ENCODE results near the gene DNAH12. TPM values are rescaled to one million over a fixed set of nuclear protein-coding genes. Genes with fewer than 3 reads are reported as not detected.

Gene DNAH12
- total and polyA plus RNA-seq, 2 experiments from 2014 or later = not detected

DNA sequence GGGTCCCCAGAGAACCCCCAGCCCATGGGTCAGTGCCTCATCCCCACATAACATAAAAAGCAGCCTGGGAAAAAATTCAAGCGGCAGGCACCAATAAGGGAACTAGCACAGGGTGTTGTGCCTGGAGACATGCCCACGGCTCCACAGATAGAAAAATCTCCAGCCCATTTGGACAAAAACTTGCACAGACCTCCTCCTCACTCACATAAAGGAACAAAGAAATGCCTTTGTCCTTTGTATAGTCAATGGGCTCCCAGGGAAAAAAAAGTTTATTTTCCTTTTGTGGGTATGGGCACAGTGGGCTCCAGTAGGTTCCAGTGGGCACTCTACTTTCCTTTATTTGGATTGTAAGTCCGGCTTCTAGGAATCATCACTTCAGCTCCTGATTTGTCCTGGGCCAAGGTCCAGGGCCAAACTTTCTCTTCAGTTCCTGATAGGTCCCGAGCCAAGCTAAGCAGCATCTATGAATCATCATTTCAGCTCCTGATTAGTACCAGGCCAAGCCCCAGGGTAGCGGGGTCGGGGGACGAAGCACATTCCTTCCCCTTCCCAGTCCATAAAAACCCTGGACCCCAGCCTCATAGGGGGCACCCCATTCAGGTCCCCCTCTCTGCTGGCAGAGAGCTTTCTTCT, 1.6 kb upstream of the DNAH12 start (continued):
- TF ChIP-seq, protein P1, sequence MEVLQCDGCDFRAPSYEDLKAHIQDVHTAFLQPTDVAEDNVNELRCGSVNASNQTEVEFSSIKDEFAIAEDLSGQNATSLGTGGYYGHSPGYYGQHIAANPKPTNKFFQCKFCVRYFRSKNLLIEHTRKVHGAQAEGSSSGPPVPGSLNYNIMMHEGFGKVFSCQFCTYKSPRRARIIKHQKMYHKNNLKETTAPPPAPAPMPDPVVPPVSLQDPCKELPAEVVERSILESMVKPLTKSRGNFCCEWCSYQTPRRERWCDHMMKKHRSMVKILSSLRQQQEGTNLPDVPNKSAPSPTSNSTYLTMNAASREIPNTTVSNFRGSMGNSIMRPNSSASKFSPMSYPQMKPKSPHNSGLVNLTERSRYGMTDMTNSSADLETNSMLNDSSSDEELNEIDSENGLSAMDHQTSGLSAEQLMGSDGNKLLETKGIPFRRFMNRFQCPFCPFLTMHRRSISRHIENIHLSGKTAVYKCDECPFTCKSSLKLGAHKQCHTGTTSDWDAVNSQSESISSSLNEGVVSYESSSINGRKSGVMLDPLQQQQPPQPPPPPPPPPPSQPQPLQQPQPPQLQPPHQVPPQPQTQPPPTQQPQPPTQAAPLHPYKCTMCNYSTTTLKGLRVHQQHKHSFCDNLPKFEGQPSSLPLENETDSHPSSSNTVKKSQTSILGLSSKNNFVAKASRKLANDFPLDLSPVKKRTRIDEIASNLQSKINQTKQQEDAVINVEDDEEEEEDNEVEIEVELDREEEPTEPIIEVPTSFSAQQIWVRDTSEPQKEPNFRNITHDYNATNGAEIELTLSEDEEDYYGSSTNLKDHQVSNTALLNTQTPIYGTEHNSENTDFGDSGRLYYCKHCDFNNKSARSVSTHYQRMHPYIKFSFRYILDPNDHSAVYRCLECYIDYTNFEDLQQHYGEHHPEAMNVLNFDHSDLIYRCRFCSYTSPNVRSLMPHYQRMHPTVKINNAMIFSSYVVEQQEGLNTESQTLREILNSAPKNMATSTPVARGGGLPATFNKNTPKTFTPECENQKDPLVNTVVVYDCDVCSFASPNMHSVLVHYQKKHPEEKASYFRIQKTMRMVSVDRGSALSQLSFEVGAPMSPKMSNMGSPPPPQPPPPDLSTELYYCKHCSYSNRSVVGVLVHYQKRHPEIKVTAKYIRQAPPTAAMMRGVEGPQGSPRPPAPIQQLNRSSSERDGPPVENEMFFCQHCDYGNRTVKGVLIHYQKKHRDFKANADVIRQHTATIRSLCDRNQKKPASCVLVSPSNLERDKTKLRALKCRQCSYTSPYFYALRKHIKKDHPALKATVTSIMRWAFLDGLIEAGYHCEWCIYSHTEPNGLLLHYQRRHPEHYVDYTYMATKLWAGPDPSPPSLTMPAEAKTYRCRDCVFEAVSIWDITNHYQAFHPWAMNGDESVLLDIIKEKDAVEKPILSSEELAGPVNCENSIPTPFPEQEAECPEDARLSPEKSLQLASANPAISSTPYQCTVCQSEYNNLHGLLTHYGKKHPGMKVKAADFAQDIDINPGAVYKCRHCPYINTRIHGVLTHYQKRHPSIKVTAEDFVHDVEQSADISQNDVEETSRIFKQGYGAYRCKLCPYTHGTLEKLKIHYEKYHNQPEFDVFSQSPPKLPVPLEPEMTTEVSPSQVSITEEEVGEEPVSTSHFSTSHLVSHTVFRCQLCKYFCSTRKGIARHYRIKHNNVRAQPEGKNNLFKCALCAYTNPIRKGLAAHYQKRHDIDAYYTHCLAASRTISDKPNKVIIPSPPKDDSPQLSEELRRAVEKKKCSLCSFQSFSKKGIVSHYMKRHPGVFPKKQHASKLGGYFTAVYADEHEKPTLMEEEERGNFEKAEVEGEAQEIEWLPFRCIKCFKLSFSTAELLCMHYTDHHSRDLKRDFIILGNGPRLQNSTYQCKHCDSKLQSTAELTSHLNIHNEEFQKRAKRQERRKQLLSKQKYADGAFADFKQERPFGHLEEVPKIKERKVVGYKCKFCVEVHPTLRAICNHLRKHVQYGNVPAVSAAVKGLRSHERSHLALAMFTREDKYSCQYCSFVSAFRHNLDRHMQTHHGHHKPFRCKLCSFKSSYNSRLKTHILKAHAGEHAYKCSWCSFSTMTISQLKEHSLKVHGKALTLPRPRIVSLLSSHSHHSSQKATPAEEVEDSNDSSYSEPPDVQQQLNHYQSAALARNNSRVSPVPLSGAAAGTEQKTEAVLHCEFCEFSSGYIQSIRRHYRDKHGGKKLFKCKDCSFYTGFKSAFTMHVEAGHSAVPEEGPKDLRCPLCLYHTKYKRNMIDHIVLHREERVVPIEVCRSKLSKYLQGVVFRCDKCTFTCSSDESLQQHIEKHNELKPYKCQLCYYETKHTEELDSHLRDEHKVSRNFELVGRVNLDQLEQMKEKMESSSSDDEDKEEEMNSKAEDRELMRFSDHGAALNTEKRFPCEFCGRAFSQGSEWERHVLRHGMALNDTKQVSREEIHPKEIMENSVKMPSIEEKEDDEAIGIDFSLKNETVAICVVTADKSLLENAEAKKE (CRISPR knock-in tag; IDR thresholded peaks at IDR 0.05) = no peak
- no peak for TF ChIP-seq POLR2AphosphoS5 (IDR thresholded peaks at IDR 0.05; ENCODE audit: low read depth)
- TF ChIP-seq, protein P2, sequence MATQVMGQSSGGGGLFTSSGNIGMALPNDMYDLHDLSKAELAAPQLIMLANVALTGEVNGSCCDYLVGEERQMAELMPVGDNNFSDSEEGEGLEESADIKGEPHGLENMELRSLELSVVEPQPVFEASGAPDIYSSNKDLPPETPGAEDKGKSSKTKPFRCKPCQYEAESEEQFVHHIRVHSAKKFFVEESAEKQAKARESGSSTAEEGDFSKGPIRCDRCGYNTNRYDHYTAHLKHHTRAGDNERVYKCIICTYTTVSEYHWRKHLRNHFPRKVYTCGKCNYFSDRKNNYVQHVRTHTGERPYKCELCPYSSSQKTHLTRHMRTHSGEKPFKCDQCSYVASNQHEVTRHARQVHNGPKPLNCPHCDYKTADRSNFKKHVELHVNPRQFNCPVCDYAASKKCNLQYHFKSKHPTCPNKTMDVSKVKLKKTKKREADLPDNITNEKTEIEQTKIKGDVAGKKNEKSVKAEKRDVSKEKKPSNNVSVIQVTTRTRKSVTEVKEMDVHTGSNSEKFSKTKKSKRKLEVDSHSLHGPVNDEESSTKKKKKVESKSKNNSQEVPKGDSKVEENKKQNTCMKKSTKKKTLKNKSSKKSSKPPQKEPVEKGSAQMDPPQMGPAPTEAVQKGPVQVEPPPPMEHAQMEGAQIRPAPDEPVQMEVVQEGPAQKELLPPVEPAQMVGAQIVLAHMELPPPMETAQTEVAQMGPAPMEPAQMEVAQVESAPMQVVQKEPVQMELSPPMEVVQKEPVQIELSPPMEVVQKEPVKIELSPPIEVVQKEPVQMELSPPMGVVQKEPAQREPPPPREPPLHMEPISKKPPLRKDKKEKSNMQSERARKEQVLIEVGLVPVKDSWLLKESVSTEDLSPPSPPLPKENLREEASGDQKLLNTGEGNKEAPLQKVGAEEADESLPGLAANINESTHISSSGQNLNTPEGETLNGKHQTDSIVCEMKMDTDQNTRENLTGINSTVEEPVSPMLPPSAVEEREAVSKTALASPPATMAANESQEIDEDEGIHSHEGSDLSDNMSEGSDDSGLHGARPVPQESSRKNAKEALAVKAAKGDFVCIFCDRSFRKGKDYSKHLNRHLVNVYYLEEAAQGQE (IDR thresholded peaks at IDR 0.05; ENCODE audit: unreplicated experiment) = no peak

DNA sequence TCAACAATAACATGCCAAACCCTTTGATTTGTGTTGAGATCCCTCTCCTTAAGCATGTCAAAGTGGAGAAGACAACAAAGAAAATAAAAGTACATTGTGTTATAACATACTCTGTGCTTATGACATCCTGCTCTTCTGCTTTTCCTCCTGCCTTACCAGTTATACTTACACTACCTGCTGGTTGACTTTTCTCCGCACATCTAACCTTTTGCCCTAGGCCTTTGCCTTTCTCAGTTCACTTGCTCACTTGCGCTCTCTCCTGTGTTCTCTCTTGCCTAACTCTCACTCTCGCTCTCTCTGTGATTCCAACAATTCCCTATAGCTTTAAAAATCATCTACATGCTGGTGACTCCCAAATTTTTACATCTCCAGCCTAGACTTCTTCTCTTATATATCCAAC, 5.7 kb downstream of the DNAH12 start:
- Mint-ChIP-seq H3K27ac (no peak overlapping the region), H3K27me3 (ENCODE audit: insufficient read depth, low read depth, poor library complexity) (no peaks in the 10 kb centered on the region), H3K36me3 (ENCODE audit: low read depth) (no peaks in the 10 kb centered on the region), H3K9me3 (peaks cover 3% of the 10 kb centered on the region; the same call in 1 of the 3 replicates), H3K4me1 (no peaks in the 10 kb centered on the region), H3K4me3 (no peak overlapping the region)
- H3F3A ChIP-seq (replicated peaks; ENCODE audit: low read depth) = no peaks in the 10 kb centered on the region
- no peaks in the 10 kb centered on the region for H4K20me1 ChIP-seq (replicated peaks; ENCODE audit: insufficient read depth)
- no peaks in the 10 kb centered on the region for H3K27me3 ChIP-seq (ENCODE audit: insufficient read depth)
- 0 out of 2 replicates have a peak, but pooled peaks cover under 1% of the 10 kb centered on the region for H3K4me1 ChIP-seq (ENCODE audit: insufficient read depth)
- H3K36me3 ChIP-seq (ENCODE audit: insufficient read depth) = no peaks in the 10 kb centered on the region
- no peak for ATAC-seq
- H3K4me3 ChIP-seq = no peak overlapping the region
- no peaks in the 10 kb centered on the region for H3K9me2 ChIP-seq (ENCODE audit: insufficient read depth)
- no peak overlapping the region for H2AFZ ChIP-seq
- DNase-seq (ENCODE audit: low spot score) = no peak
- H3K4me2 ChIP-seq = no peak overlapping the region
- H3K79me2 ChIP-seq (replicated peaks; ENCODE audit: insufficient read depth) = no peaks in the 10 kb centered on the region
- H3K27ac ChIP-seq (ENCODE audit: low read depth) = no peak overlapping the region
- TF ChIP-seq NANOG (IDR thresholded peaks at IDR 0.05; ENCODE audit: borderline replicate concordance) (no peak), EZH2phosphoT487 (IDR thresholded peaks at IDR 0.05; ENCODE audit: unreplicated experiment) (no peak), POLR2AphosphoS5 (IDR thresholded peaks at IDR 0.05; ENCODE audit: low read depth) (no peak), JUNB (IDR thresholded peaks at IDR 0.05; ENCODE audit: unreplicated experiment) (no peak), ZNF114 (CRISPR knock-in tag; IDR thresholded peaks at IDR 0.05) (no peak), EZH2 (IDR thresholded peaks at IDR 0.05; ENCODE audit: low read depth, unreplicated experiment) (no peak), ZNF331 (CRISPR knock-in tag; IDR thresholded peaks at IDR 0.05; ENCODE audit: low read depth) (no peak)
- TF ChIP-seq, protein P3, sequence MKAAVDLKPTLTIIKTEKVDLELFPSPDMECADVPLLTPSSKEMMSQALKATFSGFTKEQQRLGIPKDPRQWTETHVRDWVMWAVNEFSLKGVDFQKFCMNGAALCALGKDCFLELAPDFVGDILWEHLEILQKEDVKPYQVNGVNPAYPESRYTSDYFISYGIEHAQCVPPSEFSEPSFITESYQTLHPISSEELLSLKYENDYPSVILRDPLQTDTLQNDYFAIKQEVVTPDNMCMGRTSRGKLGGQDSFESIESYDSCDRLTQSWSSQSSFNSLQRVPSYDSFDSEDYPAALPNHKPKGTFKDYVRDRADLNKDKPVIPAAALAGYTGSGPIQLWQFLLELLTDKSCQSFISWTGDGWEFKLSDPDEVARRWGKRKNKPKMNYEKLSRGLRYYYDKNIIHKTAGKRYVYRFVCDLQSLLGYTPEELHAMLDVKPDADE (IDR thresholded peaks at IDR 0.05) = no peak
- TF ChIP-seq, protein P2 (IDR thresholded peaks at IDR 0.05; ENCODE audit: unreplicated experiment) = no peak

Data from GM23338 (cell line).